C4-2B (cell line): ENCODE results near the gene PHETA1.

Experiments
- H3K27ac ChIP-seq: fragments of 450-650 bp; 2 replicates; pipeline ENCODE4 v1.5.1; 2017
- ZFX ChIP-seq: fragments of 450-650 bp; IDR thresholded peaks from 2 replicates; pipeline ENCODE4 v1.6.1; 2017
- TF ChIP-seq, protein P1 (sequence below): fragments of 450-650 bp; conservative IDR thresholded peaks from 2 replicates; pipeline ENCODE4 v1.5.1; 2017; ENCODE audit warnings: mild to moderate bottlenecking

PHETA1 gene

GRCh38 chr12:111394480-111394879 is 25.6 kb upstream of the PHETA1 start:
- no peak for TF ChIP-seq ZFX
- TF ChIP-seq, protein P1, sequence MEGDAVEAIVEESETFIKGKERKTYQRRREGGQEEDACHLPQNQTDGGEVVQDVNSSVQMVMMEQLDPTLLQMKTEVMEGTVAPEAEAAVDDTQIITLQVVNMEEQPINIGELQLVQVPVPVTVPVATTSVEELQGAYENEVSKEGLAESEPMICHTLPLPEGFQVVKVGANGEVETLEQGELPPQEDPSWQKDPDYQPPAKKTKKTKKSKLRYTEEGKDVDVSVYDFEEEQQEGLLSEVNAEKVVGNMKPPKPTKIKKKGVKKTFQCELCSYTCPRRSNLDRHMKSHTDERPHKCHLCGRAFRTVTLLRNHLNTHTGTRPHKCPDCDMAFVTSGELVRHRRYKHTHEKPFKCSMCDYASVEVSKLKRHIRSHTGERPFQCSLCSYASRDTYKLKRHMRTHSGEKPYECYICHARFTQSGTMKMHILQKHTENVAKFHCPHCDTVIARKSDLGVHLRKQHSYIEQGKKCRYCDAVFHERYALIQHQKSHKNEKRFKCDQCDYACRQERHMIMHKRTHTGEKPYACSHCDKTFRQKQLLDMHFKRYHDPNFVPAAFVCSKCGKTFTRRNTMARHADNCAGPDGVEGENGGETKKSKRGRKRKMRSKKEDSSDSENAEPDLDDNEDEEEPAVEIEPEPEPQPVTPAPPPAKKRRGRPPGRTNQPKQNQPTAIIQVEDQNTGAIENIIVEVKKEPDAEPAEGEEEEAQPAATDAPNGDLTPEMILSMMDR = no peak
- no peak overlapping the region for H3K27ac ChIP-seq

DNA sequence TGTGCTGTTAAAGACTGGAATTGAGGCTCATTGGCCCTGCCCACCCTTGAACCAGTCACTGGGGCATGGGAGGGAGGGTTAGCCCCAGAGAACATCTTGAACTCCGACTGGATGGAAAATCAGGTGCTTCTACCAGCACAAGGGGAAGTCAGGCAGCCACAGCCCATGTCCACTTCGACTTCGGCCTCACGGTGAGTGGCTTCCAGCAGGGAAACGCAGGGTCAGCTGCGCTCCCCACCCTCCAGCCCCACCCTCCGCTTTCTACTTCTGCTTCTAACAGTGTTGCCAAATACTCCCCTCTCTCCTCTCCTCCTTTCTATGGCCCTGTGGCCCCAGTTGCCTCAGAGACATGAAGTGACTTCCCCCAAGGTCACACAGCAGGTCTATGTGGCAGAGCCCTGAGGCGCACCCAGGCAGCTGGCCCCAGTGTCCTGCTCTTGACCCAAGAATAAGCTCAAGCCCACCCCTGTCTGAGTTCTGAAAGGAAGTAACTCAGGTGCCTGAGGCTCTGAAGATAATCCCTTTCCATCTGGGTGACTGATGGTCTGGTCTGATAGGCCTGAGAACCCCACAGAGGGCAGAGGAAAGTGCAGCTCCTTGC is 24.9 kb upstream of the PHETA1 start:
- TF ChIP-seq, protein P1 = no peak
- no peak for TF ChIP-seq ZFX
- no peak overlapping the region for H3K27ac ChIP-seq

GRCh38 chr12:111390910-111391309 is 22.0 kb upstream of the PHETA1 start:
- H3K27ac ChIP-seq = no peak overlapping the region
- no peak for TF ChIP-seq ZFX
- TF ChIP-seq, protein P1 = no peak

DNA sequence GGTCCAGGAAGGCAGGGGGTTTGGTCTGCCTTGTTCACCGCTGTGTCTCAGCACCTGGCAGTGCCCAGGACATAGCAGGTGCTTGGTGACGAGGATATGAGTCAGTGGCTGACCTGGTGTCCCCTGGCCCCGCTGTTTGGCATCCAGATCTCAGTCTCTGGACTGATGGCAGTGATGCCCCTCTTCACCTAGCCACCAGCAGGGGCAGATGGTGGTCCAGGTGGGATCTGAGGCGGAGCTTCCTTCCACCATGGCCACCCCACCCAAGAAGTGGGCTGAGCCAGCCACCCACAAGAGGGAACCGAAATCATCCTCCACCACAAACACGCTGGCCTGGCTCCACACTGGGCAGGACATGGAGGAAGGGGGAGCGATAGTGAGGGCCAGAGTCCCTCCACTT is 20.7 kb upstream of the PHETA1 start:
- TF ChIP-seq, protein P1 = no peak
- no peak for TF ChIP-seq ZFX
- H3K27ac ChIP-seq = no peak overlapping the region

DNA sequence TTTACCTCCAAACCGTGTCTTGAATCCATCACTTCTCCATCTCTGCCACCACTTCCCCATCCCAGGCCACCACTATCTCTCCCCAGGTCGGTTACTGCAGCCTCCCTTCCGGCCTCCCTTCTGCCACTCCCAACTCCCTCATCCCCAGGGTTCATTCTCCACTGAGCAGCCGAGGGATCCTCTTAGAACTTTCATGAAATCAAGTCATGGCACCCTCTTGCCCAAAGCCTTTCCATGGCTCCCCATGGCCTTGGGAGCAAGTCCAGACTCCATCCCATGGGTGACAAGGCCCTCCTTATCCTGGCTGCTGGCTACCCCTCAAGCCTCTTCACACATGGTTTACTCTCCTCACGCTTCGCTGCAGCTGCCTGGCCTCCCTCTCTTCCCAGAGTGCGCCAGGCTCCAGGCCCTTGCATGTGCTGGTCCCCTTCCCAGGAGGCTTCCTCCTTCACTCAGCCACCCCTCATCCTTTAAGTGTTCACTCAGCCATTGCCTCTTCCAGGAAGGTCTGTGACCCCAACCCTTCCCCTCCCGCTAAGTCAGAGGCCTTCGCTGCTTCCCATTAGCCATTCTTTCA is 18.9 kb upstream of the PHETA1 start:
- no peak for TF ChIP-seq ZFX
- TF ChIP-seq, protein P1 = no peak
- no peak overlapping the region for H3K27ac ChIP-seq

GRCh38 chr12:111386885-111387284 is 18.0 kb upstream of the PHETA1 start:
- TF ChIP-seq ZFX = no peak
- TF ChIP-seq, protein P1 = no peak
- no peak overlapping the region for H3K27ac ChIP-seq

GRCh38 chr12:111384596-111384995 is 15.7 kb upstream of the PHETA1 start:
- TF ChIP-seq, protein P1 = no peak
- no peak for TF ChIP-seq ZFX
- no peak overlapping the region for H3K27ac ChIP-seq
